NB4 (cell line): Measurements from ENCODE around the gene RASIP1.
"Not testable (repeated sequence)": the region's sequence is repeated elsewhere in the genome, so short reads cannot be mapped to it uniquely, and the experiment has no call there.

Experiments
- DNase-seq: peaks from one replicate; pipeline ENCODE4 v3.0.0; 2010; ENCODE audit warnings: low read depth
- H3K4me3 ChIP-seq: one replicate; pipeline ENCODE4 v1.5.1; 2011; ENCODE audit warnings: mild to moderate bottlenecking, low read depth, low read length, moderate library complexity
- CTCF ChIP-seq: IDR thresholded peaks from one replicate; pipeline ENCODE4 v1.5.1; 2012; ENCODE audit warnings: low read depth, low read length
- MAX ChIP-seq: IDR thresholded peaks from 2 replicates; pipeline ENCODE4 v1.6.1; 2011; ENCODE audit warnings: low read depth, low read length
- MYC ChIP-seq: IDR thresholded peaks from 2 replicates; pipeline ENCODE4 v1.6.1; 2011; ENCODE audit warnings: low read depth, low read length
- POLR2A ChIP-seq: IDR thresholded peaks from 2 replicates; pipeline ENCODE4 v1.6.1; 2011; ENCODE audit warnings: mild to moderate bottlenecking; ENCODE audit not compliant: insufficient read length; ENCODE audit errors: extremely low read depth

RASIP1 gene

GRCh38 chr19:48777720-48778119 is 37.3 kb upstream of the RASIP1 start:
- TF ChIP-seq MAX (no peak), POLR2A (no peak), CTCF (no peak)
- DNase-seq = no peak
- H3K4me3 ChIP-seq = no peak overlapping the region

GRCh38 chr19:48777139-48777538 is 36.7 kb upstream of the RASIP1 start:
- TF ChIP-seq MYC (no peak), MAX (no peak), CTCF (no peak), POLR2A (no peak)
- no peak overlapping the region for H3K4me3 ChIP-seq
- no peak for DNase-seq

GRCh38 chr19:48772503-48772953 is 32.1 kb upstream of the RASIP1 start:
- DNase-seq = no peak
- TF ChIP-seq MYC = no peak

GRCh38 chr19:48770734-48771472 is 30.5 kb upstream of the RASIP1 start:
- H3K4me3 ChIP-seq = no peak overlapping the region
- TF ChIP-seq POLR2A = no peak
- TF ChIP-seq CTCF = no peak
- TF ChIP-seq MYC = no peak
- TF ChIP-seq MAX = no peak
- DNase-seq = no peak

More at GRCh38 chr19:48772503-48772953, 32.1 kb upstream of the RASIP1 start:
- no peak overlapping the region for H3K4me3 ChIP-seq

GRCh38 chr19:48770266-48770665 is 29.9 kb upstream of the RASIP1 start:
- no peak for TF ChIP-seq MYC
- no peak for TF ChIP-seq MAX
- no peak for TF ChIP-seq POLR2A
- TF ChIP-seq CTCF = no peak
- no peak for DNase-seq
- H3K4me3 ChIP-seq = no peak overlapping the region

GRCh38 chr19:48768994-48769713 is 28.7 kb upstream of the RASIP1 start:
- H3K4me3 ChIP-seq = no peak overlapping the region

GRCh38 chr19:48768171-48768753 is 27.9 kb upstream of the RASIP1 start:
- H3K4me3 ChIP-seq, DNase-seq: not testable (repeated sequence)

More at GRCh38 chr19:48768994-48769713, 28.7 kb upstream of the RASIP1 start:
- TF ChIP-seq MYC (no peak), POLR2A (no peak), MAX (no peak), CTCF (no peak)
- DNase-seq = peak; percentile 59

GRCh38 chr19:48765816-48766215 is 25.4 kb upstream of the RASIP1 start:
- DNase-seq, H3K4me3 ChIP-seq: not testable (repeated sequence)
